NCI-H146 (cell line): Measurements from ENCODE around the gene RND1.
"Not testable (repeated sequence)": the region's sequence is repeated elsewhere in the genome, so short reads cannot be mapped to it uniquely, and the experiment has no call there.

Experiments used
- DNase-seq: peaks from one replicate; lab custom pipeline; 2025; lab: John Stamatoyannopoulos, UW

The RND1 gene

GRCh38 chr12:48868451-48868850 lies 2.8 kb upstream of the RND1 start:
- no peak for DNase-seq

DNA sequence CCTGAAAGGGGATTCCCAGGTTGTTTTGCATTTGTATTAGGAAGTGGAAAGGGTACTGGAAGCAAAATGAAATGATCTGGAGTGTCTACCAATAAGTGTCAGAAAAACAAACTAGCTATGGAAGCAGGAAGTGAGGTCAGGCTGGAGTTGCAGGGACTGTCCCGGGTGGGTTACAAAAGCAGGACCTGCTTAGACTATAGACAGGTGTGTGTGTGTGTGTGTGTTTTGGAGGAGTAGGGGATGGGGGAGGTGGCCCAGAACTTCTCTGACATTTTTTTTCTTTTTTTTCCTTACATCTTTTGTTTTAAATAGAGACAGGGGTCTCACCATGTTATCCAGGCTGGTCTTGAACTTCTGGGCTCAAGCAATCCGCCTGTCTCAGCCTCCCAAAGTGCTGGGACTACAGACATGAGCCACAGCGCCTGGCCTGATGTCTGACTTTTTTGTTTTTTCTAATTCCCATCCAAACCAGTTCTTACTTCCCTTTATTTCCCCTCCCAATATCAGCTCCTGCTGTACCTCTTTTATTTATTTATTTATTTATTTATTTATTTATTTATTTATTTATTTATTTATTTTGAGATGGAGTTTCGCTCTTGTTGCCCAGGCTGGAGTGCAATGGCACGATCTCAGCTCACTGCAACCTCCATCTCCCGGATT lies 512 bp upstream of the RND1 start:
- no peak for DNase-seq

DNA sequence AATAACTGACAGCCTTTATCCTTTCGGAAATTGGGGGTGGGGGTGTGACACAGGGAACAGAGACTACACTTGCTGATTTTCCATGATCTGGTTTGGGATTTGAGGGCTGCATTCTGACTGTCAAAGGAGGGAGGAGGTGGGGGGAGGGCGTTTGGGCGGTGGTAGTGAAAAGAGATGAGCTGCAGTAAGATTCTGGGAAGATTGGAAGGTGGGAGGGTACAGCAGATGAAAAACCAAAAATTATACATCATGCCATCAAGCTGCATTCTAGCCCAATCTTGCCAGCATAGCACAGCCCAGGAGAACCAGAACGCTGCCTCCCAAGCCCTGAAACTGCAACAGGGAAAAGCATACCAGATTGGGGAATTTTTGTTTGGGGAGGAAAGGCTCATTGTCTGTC lies 2.4 kb downstream of the RND1 start:
- no peak for DNase-seq

GRCh38 chr12:48862760-48863159 lies 2.9 kb downstream of the RND1 start:
- no peak for DNase-seq

DNA sequence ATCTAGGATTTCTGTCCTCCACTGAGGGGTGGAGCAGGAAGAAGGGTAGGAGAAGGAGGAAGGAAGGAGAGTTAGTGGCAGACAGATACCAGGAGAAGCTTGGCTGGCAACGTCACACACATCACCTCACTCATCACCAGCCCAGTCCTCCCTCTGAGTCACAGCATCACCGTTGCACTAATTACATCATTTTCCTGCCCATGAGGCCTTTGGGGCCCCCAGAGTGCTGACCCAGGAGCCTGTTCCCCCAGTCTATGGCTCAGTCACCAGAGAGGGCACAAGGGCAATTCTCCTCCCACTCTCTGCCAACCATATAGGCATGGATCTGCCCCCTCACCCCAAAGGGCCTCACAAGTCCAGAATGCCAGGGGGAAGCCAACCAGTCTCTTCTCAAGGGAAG lies 4.6 kb downstream of the RND1 start:
- DNase-seq = no peak

- DNase-seq = not testable (repeated sequence)
Observed at GRCh38 chr12:48860236-48860635, 5.4 kb downstream of the RND1 start.

- no peak for DNase-seq
Observed at GRCh38 chr12:48859607-48860006, 6.1 kb downstream of the RND1 start.

DNA sequence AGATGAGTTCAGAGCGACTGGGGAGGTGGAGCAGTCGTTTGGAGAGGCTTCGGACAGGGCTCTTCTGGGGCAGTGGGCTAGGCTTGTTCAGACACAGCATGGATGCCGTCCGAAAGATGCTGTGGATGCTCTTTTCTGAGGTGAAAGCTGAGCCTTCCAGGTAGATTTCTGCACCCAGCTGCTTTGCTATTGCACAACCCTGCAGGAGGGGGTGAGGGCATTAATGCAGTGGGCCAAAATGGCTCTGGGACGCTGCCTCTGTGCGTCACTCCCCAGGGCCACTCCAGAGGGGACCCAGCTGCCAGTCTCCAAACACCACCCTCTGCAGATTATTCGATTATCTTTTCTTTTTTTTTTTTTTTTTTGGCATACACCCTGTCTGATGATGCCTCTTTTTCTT lies 7.6 kb downstream of the RND1 start:
- no peak for DNase-seq

DNA sequence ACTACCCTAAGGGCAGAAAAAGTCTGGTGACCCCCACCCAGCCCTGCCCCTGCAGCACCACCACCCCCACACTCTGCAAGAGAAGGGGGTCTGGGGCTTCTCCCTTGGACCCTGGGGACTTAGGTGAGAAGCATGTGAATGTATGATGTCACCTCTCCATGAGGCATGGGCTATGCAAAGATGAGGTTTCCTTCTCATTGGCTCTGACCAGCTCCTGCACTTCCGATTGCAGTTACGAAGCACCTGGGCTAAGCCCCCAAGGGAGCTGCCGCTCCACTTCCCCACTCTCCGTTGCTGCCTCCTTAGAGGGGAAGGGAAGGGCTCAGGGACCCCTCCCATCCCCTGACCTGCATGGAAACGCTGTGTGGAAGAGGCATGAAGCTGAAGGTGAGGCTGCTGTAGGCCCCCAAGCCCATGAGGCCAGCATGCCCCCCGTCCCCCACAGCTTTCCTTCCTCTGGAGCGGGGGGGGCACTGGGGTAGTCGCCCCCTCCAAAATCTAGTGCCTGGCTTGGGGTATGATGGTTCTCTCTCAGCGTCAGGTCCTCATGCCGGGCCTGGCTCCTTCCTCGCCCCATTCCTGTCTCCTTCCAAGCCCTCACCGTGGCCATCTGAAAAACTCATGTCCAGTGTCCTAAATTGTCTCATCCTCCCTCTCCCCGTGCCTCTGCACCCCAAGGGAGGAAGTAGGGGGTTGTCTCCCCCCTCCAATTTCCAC lies 8.2 kb downstream of the RND1 start:
- DNase-seq = no peak

DNA sequence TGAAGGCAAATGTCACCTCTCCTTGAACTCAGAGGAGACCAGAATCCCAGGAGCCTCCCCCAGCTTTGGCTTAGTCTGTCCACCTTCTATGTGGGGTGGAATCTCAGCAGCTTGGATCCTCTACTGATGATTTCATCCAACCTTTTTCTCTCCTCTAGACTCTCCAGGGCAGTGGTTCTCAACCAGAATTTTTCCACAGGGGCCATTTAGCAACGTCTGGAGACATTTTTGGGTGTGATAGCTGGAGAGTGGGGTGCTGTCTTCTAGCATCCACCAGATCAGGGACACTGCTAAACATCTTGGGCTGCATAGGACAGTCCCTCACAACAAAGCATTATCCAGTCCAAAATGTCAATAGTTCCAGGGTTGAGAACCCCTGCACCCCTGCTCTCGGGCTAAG lies 9.3 kb downstream of the RND1 start:
- DNase-seq = no peak

DNA sequence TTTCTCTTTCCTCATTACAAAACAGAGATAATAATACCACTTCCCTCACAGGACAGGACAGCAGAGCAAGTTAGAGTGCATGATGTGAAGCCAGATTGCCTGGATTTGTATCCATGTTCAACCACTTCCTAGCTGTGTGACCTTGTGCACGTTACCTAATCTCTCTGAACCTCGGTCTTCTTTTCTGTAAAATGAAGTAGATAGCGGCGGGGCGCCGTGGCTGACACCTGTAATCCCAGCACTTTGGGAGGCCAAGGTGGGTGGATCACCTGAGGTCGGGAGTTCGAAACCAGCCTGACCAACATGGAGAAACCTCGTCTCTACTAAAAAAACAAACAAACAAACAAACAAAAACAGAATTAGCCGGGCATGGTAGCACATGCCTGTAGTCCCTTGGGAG lies 10.7 kb downstream of the RND1 start:
- not testable (repeated sequence) for DNase-seq

GRCh38 chr12:48854488-48854887 lies 11.2 kb downstream of the RND1 start:
- no peak for DNase-seq

GRCh38 chr12:48852734-48853688 lies 12.7 kb downstream of the RND1 start:
- DNase-seq = peak; percentile 87

GRCh38 chr12:48851883-48852733 lies 13.6 kb downstream of the RND1 start, which contains the start of gene DDX23:
Gene DDX23 (minus strand): TSS chr12:48852163. CDS start chr12:48845782, 6,381 bp downstream.
- peak; percentile 99 for DNase-seq

DNA sequence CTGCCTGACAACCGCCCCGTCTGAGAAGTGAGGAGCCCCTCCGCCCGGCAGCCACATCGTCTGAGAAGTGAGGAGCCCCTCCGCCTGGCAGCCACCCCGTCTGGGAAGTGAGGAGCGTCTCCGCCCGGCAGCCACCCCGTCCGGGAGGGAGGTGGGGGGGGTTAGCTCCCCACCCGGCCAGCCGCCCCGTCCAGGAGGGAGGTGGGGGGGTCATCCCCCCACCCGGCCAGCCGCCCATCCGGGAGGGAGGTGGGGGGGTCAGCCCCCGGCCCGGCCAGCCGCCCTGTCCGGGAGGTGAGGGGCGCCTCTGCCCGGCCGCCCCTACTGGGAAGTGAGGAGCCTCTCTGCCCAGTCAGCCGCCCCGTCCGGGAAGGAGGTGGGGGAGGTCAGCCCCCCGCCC lies 23.6 kb downstream of the RND1 start:
- DNase-seq = not testable (repeated sequence)

DNA sequence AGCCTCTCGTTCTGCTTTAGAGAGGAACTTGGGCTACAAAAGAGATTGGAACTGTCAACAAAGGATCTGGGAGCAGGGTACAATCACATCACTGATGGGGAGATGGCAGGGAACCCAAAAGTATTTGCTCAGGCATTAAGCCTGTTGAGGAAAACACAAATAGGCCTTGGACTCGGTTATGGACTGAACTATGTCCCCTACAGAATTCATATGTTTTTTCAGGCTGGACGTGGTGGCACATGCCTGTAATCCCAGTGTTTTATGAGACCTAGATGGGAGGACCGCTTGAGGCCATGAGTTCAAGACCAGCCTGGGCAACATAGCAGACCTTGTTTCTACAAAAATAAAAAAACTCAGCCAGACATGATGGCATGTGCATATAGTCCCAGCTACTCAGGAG lies 27.6 kb downstream of the RND1 start:
- DNase-seq = no peak

GRCh38 chr12:48832321-48833060 lies 33.2 kb downstream of the RND1 start:
- no peak for DNase-seq

DNA sequence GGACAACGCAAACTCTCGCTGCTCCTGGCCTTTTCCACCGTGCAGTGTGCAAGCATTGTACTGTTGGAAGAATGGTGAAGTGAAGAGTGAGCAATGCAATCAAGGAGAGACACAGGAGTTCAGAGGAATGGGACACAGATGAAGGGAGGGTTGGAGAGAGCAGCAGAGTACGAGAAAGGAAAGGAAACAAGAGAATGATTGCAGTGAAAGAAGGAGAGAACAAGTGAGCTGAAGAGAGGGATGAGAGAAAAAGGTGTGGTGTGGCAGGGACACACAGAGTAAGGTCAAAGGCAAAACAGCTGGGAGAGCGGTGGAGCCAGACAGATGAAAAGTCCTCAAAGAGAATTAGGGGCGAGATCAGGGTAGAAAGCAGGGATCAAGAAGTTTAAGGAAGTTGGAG lies 34.4 kb downstream of the RND1 start:
- DNase-seq = no peak

DNA sequence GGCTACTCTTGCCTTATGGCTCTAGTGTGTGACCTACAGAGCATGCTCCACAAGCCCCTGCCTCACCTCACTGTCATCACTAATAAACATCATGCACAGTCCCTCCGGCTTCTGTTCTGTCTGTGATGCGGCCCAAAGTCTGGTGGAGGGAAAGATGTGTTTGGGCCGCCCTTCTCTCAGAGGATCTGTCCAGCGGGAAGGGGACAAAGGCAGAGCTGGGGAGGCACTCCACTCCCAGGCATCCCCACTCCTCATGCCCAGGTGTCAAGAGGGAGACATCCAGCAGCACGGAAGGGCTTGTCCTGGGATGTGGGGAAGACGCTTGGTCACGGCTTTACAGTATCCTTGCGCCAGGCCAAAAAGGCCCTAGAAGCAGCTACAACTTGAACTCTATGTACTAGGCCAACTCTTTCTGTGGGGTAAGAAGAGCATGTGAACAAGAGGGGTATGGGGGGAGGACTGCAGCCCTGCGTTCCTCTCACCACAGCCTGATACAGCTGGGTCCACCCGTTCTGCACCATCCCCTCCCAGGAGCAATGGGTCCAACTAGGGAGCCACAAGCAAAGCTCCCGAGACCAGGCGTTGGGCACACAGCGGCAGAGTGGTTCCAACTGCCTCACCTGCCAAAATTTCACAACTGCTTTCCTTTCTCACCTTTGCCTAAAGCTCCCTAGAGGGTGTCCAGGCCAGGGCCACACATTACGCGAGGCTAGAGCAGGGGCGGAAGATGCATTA lies 36.7 kb downstream of the RND1 start:
- DNase-seq = no peak

GRCh38 chr12:48828293-48828692 lies 37.4 kb downstream of the RND1 start:
- DNase-seq = no peak
